HEK293 (cell line): ENCODE measurements around the gene LMNA.

Experiments used
- CTCF ChIA-PET: fragments of 350-600 bp; formaldehyde crosslinking; extraction: SDS; loops from one replicate; lab custom pipeline; 2021; ENCODE audit warnings: antibody characterized with exemption; lab: Yijun Ruan, JAX
- POLR2A ChIA-PET: fragments of 300-600 bp; formaldehyde crosslinking; extraction: SDS; loops from one replicate; lab custom pipeline; 2020; ENCODE audit warnings: antibody characterized with exemption, inconsistent platforms; lab: Yijun Ruan, JAX
- H3K27ac ChIP-seq: fragments of 200-500 bp; sonication (Bioruptor generic); 2 replicates; pipeline ENCODE4 v1.5.1; 2014; ENCODE audit warnings: low read depth, low read length, control low read depth, inconsistent platforms; ENCODE audit errors: extremely low read depth
- H3K36me3 ChIP-seq, 2 experiments: fragments of 200-500 bp in 1 of 2; sonication (Bioruptor generic) in 1 of 2; 1 replicate in 1 of 2; 2 replicates in 1 of 2; pipeline ENCODE4 v1.5.1; 2014 to 2017; ENCODE audit warnings: inconsistent platforms in 2 of 2, low read length in 2 of 2; ENCODE audit not compliant: control insufficient read depth in 2 of 2, insufficient read depth in 1 of 2
- H3K4me1 ChIP-seq: fragments of 200-500 bp; sonication (Bioruptor generic); 2 replicates; pipeline ENCODE4 v1.5.1; 2014; ENCODE audit warnings: mild to moderate bottlenecking, low read length, inconsistent platforms; ENCODE audit not compliant: control insufficient read depth, insufficient read depth
- H3K4me3 ChIP-seq: 2 replicates; pipeline ENCODE4 v1.5.1; 2011; ENCODE audit warnings: low read depth, mild to moderate bottlenecking, control low read depth, low read length, moderate library complexity
- H3K9me3 ChIP-seq: fragments of 200-500 bp; sonication (Bioruptor generic); 2 replicates; pipeline ENCODE4 v1.5.1; 2014; ENCODE audit warnings: low read depth, low read length, inconsistent platforms; ENCODE audit not compliant: control insufficient read depth, insufficient read depth
- BCL11B ChIP-seq: fragments of 450-650 bp; formaldehyde crosslinking; IDR thresholded peaks from 2 replicates; pipeline ENCODE4 v1.5.1; 2016; ENCODE audit warnings: low read depth, missing biosample characterization, missing genetic modification characterization
- EGR2 ChIP-seq: fragments of 450-650 bp; formaldehyde crosslinking; IDR thresholded peaks from 2 replicates; pipeline ENCODE4 v1.5.1; 2016; ENCODE audit warnings: low read depth, missing biosample characterization, missing genetic modification characterization
- HIC1 ChIP-seq: fragments of 450-650 bp; formaldehyde crosslinking; IDR thresholded peaks from 2 replicates; pipeline ENCODE4 v1.5.1; 2016; ENCODE audit warnings: missing biosample characterization, missing genetic modification characterization
- ZBTB11 ChIP-seq: fragments of 450-650 bp; formaldehyde crosslinking; conservative IDR thresholded peaks from 2 replicates; pipeline ENCODE4 v1.5.1; 2016; ENCODE audit warnings: low read depth, missing biosample characterization, missing genetic modification characterization
- ZBTB20 ChIP-seq: fragments of 450-650 bp; formaldehyde crosslinking; IDR thresholded peaks from 2 replicates; pipeline ENCODE4 v1.5.1; 2016; ENCODE audit warnings: missing biosample characterization, missing genetic modification characterization
- ZBTB44 ChIP-seq: fragments of 450-650 bp; IDR thresholded peaks from 2 replicates; pipeline ENCODE4 v1.5.1; 2018; ENCODE audit warnings: missing biosample characterization, mild to moderate bottlenecking, missing genetic modification characterization
- ZFHX2 ChIP-seq: fragments of 450-650 bp; formaldehyde crosslinking; conservative IDR thresholded peaks from 2 replicates; pipeline ENCODE4 v1.5.1; 2016; ENCODE audit warnings: missing biosample characterization, missing genetic modification characterization
- ZNF19 ChIP-seq: fragments of 450-650 bp; formaldehyde crosslinking; IDR thresholded peaks from 2 replicates; pipeline ENCODE4; 2016; ENCODE audit warnings: missing biosample characterization, missing genetic modification characterization, low read depth
- ZNF266 ChIP-seq: fragments of 450-650 bp; formaldehyde crosslinking; IDR thresholded peaks from 2 replicates; pipeline ENCODE4 v1.5.1; 2016; ENCODE audit warnings: missing biosample characterization, missing genetic modification characterization, low read depth
- ZNF292 ChIP-seq: fragments of 450-650 bp; formaldehyde crosslinking; IDR thresholded peaks from 2 replicates; pipeline ENCODE4 v1.5.1; 2016; ENCODE audit warnings: low read depth, missing biosample characterization, missing genetic modification characterization, borderline replicate concordance
- ZNF366 ChIP-seq: fragments of 450-650 bp; formaldehyde crosslinking; conservative IDR thresholded peaks from 2 replicates; pipeline ENCODE4 v1.5.1; 2016; ENCODE audit warnings: missing biosample characterization, missing genetic modification characterization
- ZNF394 ChIP-seq: fragments of 450-650 bp; formaldehyde crosslinking; IDR thresholded peaks from 2 replicates; pipeline ENCODE4 v1.5.1; 2016; ENCODE audit warnings: missing biosample characterization, missing genetic modification characterization, mild to moderate bottlenecking, moderate library complexity, borderline replicate concordance
- ZNF416 ChIP-seq: fragments of 450-650 bp; formaldehyde crosslinking; IDR thresholded peaks from 2 replicates; pipeline ENCODE4 v1.5.1; 2016; ENCODE audit warnings: missing biosample characterization, missing genetic modification characterization
- ZNF488 ChIP-seq: fragments of 450-650 bp; formaldehyde crosslinking; IDR thresholded peaks from 2 replicates; pipeline ENCODE4 v1.5.1; 2016; ENCODE audit warnings: missing biosample characterization, missing genetic modification characterization
- ZNF548 ChIP-seq: fragments of 450-650 bp; formaldehyde crosslinking; IDR thresholded peaks from 2 replicates; pipeline ENCODE4 v1.5.1; 2016; ENCODE audit warnings: missing biosample characterization, missing genetic modification characterization
- ZNF785 ChIP-seq: fragments of 450-650 bp; formaldehyde crosslinking; IDR thresholded peaks from 2 replicates; pipeline ENCODE4 v1.5.1; 2016; ENCODE audit warnings: missing biosample characterization, missing genetic modification characterization

The LMNA gene

GRCh38 chr1:156146020-156146768, 31.7 kb downstream of the LMNA start (continued):
- TF ChIP-seq ZBTB44 (tag by site-specific recombination) (0 out of 2 replicates have a peak, but pooled peaks have one; percentile 27), ZNF785 (tag by site-specific recombination) (no peak), ZNF394 (peak; percentile 58; the same call in 1 of the 2 replicates)

GRCh38 chr1:156146769-156147405, 32.4 kb downstream of the LMNA start:
- Histone ChIP-seq H3K27ac (no peak overlapping the region), H3K9me3 (no peaks in the 10 kb centered on the region), H3K4me3 (no peak overlapping the region), H3K4me1 (no peaks in the 10 kb centered on the region), H3K36me3 (no peaks in the 10 kb centered on the region)
- ChIA-PET CTCF (interaction anchor here (0.6 to 13.7 kb wide), 10 partner anchors 16 to 257 kb away, joined by 3 to 210 read pairs (median 5); no protein-coding TSS in a partner anchor), POLR2A (interaction anchor here (0.6 to 1.8 kb wide), 3 partner anchors 66 to 94 kb away, joined by 3 to 11 read pairs (median 4); partner anchors contain the start of gene PMF1)
- TF ChIP-seq EGR2 (tag by site-specific recombination): no peak
- no peak for TF ChIP-seq ZNF548
- peak; percentile 33; the same call in 1 of the 2 replicates for TF ChIP-seq HIC1

GRCh38 chr1:156148216-156148615, 33.7 kb downstream of the LMNA start:
- Histone ChIP-seq H3K4me1 (no peaks in the 10 kb centered on the region), H3K4me3 (no peak overlapping the region), H3K27ac (no peak overlapping the region), H3K36me3 (no peaks in the 10 kb centered on the region), H3K9me3 (no peaks in the 10 kb centered on the region)
- CTCF ChIA-PET: interaction anchor here (0.7 to 13.7 kb wide), 3 partner anchors 52 to 79 kb away, joined by 3 to 210 read pairs (median 4); no protein-coding TSS in a partner anchor
- TF ChIP-seq ZNF416 (tag by site-specific recombination) (no peak), BCL11B (no peak)
- POLR2A ChIA-PET: interaction anchor here (0.7 to 1.8 kb wide), 5 partner anchors 22 to 78 kb away, joined by 3 to 9 read pairs (median 4); partner anchors contain the start of genes PMF1 and SLC25A44

- ChIA-PET POLR2A (interaction anchor here (0.5 to 1.2 kb wide), 4 partner anchors 21 to 87 kb away, joined by 3 to 9 read pairs (median 4); no protein-coding TSS in a partner anchor), CTCF (interaction anchor here (0.6 to 13.7 kb wide), 6 partner anchors 8 to 276 kb away, joined by 3 to 210 read pairs (median 3); no protein-coding TSS in a partner anchor)
- no peak overlapping the region for H3K4me3 ChIP-seq
- H3K27ac ChIP-seq: no peak overlapping the region
- H3K9me3 ChIP-seq: no peaks in the 10 kb centered on the region
- H3K4me1 ChIP-seq: no peaks in the 10 kb centered on the region
- no peaks in the 10 kb centered on the region for H3K36me3 ChIP-seq
- TF ChIP-seq ZBTB11 (tag by site-specific recombination) (no peak), ZBTB20 (tag by site-specific recombination) (peak; percentile 26; the same call in 1 of the 2 replicates), ZNF292 (no peak), ZFHX2 (tag by site-specific recombination) (0 out of 2 replicates have a peak, but pooled peaks have one; percentile 6), ZNF19 (no peak), ZNF266 (tag by site-specific recombination) (no peak), ZNF366 (tag by site-specific recombination) (no peak), ZNF488 (tag by site-specific recombination) (no peak)
Measured at GRCh38 chr1:156149374-156150332, 35.1 kb downstream of the LMNA start.
